Cardiac ventricle fibroblast (primary cell): ENCODE data around the gene ATAD2B. TPM values are rescaled to one million over a fixed set of nuclear protein-coding genes. Genes with fewer than 3 reads are reported as not detected.

Experiments used
- total RNA-seq: library from RNA; depleted of rRNA; stranded (reverse); fragments of >200 nt; gene quantifications from 2 replicates; pipeline ENCODE4 v1.2.3, GENCODE V29; 2015

The ATAD2B gene
- total RNA-seq, result 3.2 and 5.4 TPM in 2 replicates

DNA sequence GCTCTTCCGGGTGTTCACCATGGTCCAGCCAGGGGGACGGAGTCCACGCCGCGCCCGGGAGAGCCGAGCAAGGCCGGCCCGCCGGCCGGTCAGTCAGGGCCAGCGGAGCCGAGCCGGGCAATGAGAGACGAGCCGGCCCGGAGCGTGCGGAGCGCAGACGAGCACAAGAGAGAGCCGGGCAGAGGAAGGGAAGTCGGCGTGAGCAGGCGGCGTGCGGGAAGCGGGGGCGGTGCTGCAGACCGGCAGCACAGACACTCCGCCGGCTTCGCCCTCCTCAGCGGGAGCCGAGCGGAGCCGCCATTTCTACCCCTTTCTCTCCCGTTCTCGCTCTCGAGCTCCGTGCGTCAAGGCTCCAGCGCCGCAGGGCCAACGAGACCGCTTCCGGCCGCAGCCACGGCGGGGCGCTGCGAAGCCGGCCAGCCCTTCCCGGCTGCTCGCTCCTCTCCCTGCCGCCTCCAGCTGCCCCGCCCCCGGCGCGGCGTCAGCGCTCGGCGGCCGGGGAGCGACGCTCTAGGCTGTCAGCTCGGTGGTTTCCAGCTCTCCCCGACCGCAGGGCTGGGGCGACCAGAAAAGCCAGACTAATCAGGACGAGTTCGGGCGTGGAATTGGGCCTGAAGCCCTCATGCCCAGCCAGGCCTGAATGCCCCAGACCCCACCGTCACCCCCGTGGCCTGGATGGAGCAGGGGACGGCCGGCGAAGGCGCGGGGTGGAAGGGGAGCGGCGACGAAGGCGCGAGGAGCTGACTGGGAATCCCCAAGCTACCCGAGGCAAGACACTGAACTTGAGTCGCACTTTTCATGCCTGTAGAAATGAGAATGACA lies at the start of gene ATAD2B:
Gene ATAD2B, minus strand, starts transcription at position 374 of the 822 bp plus-strand sequence. Its CDS starts 353 bp downstream, at position 21.

DNA sequence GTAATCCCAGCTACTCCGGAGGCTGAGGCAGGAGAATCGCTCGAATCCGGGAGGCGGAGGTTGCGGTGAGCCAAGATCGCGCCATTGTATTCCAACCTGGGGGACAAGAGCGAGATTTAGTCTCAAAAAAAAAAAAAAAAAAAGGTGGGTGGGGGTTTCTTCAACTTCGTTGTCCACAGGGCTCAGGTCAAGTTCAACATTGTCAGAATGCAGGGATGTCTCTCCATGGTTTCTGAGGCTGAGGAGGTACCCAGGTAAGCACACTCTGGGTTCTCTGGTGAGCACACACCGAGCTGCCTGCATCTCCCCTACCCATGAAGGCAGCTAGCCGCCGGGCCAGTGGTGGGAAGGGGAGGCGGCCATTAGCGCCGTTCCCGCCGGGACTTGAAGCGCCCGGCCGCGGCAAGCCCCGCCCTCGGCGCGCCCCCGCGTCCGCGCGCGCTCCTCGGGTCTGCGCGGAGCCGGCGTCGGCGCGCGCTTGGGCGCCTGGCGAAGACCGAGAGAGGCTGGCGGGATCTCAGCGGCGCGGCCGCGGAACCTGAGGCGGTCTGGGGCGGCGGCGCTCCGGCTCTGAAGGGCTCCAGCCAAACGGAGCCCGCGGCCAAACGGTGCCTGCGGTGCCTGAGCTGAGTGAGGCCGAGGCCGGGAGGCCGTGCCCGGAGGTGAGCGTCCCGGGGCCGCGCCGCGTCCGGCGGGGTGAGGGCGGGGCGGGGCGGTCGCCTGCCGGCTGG lies 13.2 kb upstream of the ATAD2B start, which contains the start of gene UBXN2A:
Gene UBXN2A, plus strand, starts transcription at position 477 of the 731 bp plus-strand sequence. CDS start 17,852 bp downstream, outside the sequence.

Other genes with a start within 250 kb of the ATAD2B start
- gene UBXN2A, start 13.3 kb upstream of the ATAD2B start, total RNA-seq, result 11.9 and 14.4 TPM in 2 replicates
- 0.10 TPM in 1 of 2 replicates, not detected in the other for gene MFSD2B, start 83.0 kb upstream of the ATAD2B start, total RNA-seq
- 5.8 and 6.7 TPM in 2 replicates for gene WDCP, start 120.3 kb upstream of the ATAD2B start, total RNA-seq
- 5.6 and 7.2 TPM in 2 replicates for gene FKBP1B, start 122.6 kb upstream of the ATAD2B start, total RNA-seq
- 137 and 168 TPM in 2 replicates for gene SF3B6, start 149.2 kb upstream of the ATAD2B start, total RNA-seq
- 25.2 and 26.0 TPM in 2 replicates for gene TP53I3, start 157.7 kb upstream of the ATAD2B start, total RNA-seq
- 0.69 TPM in 1 of 2 replicates, not detected in the other for gene PFN4, start 196.2 kb upstream of the ATAD2B start, total RNA-seq
- 5.0 and 8.9 TPM in 2 replicates for gene FAM228B, start 196.3 kb upstream of the ATAD2B start, total RNA-seq
- gene FAM228A, start 247.9 kb upstream of the ATAD2B start, total RNA-seq, result 0.12 TPM in 1 of 2 replicates, not detected in the other